MV-4-11 (cell line): ENCODE measurements around the gene HMGN4.
A peak's percentile ranks its signal among the peaks of the same experiment; 100 is the strongest.

Experiments used
- DNase-seq: peaks from one replicate; lab custom pipeline; 2025; lab: John Stamatoyannopoulos, UW

HMGN4 gene

GRCh38 chr6:26537846-26538571 lies at the start of gene HMGN4:
Gene HMGN4, plus strand, starts transcription at chr6:26538366. Its CDS starts 6,841 bp downstream, at chr6:26545207.
- DNase-seq: peak; percentile 87

- DNase-seq: no peak
These were observed 47.9 kb upstream of the HMGN4 start for GRCh38 chr6:26489996-26490964.

- no peak for DNase-seq
These were observed 46.6 kb upstream of the HMGN4 start for GRCh38 chr6:26491604-26492003.

- peak; percentile 23 for DNase-seq
These were observed 44.9 kb upstream of the HMGN4 start for GRCh38 chr6:26493258-26493657.

GRCh38 chr6:26494117-26494516 lies 44.0 kb upstream of the HMGN4 start:
- DNase-seq: no peak

- no peak for DNase-seq
These were observed 42.9 kb upstream of the HMGN4 start for GRCh38 chr6:26495281-26495680.

- no peak for DNase-seq
These were observed 40.6 kb upstream of the HMGN4 start for GRCh38 chr6:26497610-26498009.

- no peak for DNase-seq
These were observed 38.1 kb upstream of the HMGN4 start, which contains the start of gene BTN1A1 for GRCh38 chr6:26500102-26500501. Gene BTN1A1, plus strand, starts transcription at chr6:26500303. Its CDS starts 984 bp downstream, at chr6:26501287.

- no peak for DNase-seq
These were observed 36.6 kb upstream of the HMGN4 start for GRCh38 chr6:26501482-26501986.

- no peak for DNase-seq
These were observed 36.0 kb upstream of the HMGN4 start for GRCh38 chr6:26502165-26502564.

GRCh38 chr6:26502626-26503025 lies 35.5 kb upstream of the HMGN4 start:
- DNase-seq: peak; percentile 88

GRCh38 chr6:26507658-26508057 lies 30.5 kb upstream of the HMGN4 start:
- no peak for DNase-seq

- DNase-seq: peak; percentile 66
These were observed 27.1 kb upstream of the HMGN4 start for GRCh38 chr6:26511033-26511432.

GRCh38 chr6:26514984-26515383 lies 23.2 kb upstream of the HMGN4 start:
- no peak for DNase-seq

GRCh38 chr6:26516481-26517427 lies 21.4 kb upstream of the HMGN4 start:
- DNase-seq: no peak

GRCh38 chr6:26519359-26519758 lies 18.8 kb upstream of the HMGN4 start:
- no peak for DNase-seq

GRCh38 chr6:26520237-26520849 lies 17.8 kb upstream of the HMGN4 start:
- DNase-seq: peak; percentile 66

GRCh38 chr6:26520850-26521599 lies 17.1 kb upstream of the HMGN4 start:
- DNase-seq: peak; percentile 79

GRCh38 chr6:26521600-26522391 lies 16.4 kb upstream of the HMGN4 start:
- DNase-seq: peak; percentile 76
